Melanocyte of skin (primary cell): ENCODE results near the gene CYP2E1. TPM values are rescaled to one million over a fixed set of nuclear protein-coding genes. Genes with fewer than 3 reads are reported as not detected.

Source experiments
- total RNA-seq, 2 donors: library from RNA; depleted of rRNA; stranded (reverse); fragments of >200 nt; gene quantifications; 2 replicates each; pipeline ENCODE4 v1.2.3, GENCODE V29; 2012

CYP2E1 gene
- under 1 TPM in 1 of 2 donors, not detected in 1; 0.69 TPM for total RNA-seq

DNA sequence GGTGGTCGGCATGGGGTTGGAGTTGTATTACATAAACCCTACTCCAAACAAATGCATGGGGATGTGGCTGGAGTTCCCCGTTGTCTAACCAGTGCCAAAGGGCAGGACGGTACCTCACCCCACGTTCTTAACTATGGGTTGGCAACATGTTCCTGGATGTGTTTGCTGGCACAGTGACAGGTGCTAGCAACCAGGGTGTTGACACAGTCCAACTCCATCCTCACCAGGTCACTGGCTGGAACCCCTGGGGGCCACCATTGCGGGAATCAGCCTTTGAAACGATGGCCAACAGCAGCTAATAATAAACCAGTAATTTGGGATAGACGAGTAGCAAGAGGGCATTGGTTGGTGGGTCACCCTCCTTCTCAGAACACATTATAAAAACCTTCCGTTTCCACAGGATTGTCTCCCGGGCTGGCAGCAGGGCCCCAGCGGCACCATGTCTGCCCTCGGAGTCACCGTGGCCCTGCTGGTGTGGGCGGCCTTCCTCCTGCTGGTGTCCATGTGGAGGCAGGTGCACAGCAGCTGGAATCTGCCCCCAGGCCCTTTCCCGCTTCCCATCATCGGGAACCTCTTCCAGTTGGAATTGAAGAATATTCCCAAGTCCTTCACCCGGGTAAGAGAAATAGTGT is at the start of gene CYP2E1:
TSS of gene CYP2E1 (plus strand) at position 407 of the 632 bp plus-strand sequence. CDS start at position 440, 33 bp downstream.

DNA sequence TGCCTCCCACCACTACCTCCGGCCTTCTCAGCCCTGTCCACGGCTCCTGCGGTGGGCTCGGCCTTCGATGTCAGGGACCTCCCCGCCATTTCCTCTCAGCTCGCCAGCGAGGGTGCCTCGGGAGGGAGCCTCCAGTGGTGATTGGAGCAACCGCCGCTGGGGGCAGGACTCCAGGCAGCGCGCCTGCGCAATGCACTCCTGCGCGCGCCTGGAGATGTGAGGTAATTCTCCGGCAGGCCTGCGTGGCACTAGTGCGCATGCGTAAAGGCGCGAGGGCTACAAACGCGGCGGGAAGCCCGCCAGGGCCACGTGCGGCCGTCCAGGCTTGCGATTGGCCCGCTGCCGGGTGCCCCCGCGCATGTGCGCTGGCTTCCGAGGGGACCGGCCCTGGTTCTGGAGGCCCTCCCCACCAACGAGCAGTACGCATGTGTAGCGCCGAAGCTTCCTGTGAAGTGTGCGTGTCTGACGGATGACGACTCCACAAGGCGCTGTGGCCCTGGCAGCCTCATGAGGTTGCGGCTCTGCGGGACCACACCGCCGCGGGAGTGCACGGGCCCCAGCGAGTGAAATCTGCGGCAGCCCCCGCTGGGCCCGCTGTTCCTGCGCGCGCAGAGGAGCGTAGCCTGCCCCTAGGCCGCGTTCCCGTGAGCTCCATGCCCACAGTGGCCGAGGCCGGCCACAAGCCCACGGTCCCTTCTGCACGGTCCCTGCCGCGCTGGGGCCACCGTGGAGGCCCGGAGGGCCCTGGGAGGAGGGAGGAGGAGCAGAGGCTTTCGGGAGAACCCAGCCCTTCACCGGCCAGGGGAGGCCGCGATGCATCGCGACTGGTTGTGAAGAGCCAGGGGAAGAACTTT is 38.5 kb downstream of the CYP2E1 start, which contains the start of gene SYCE1:
TSS of gene SYCE1 (minus strand) at position 143 of the 854 bp plus-strand sequence. CDS start at position 89, 54 bp downstream.

Other genes starting within 250 kb of the CYP2E1 start
- gene TUBGCP2, start 218.5 kb upstream of the CYP2E1 start, total RNA-seq: 10 to 100 TPM; 54.3 to 55.1 TPM
- 10 to 100 TPM; 26.8 to 35.6 TPM for gene ZNF511, start 218.4 kb upstream of the CYP2E1 start, total RNA-seq
- gene CALY, start 190.5 kb upstream of the CYP2E1 start, total RNA-seq: not detected
- gene PRAP1, start 180.0 kb upstream of the CYP2E1 start, total RNA-seq: not detected
- 10 to 100 TPM; 14.8 to 15.3 TPM for gene FUOM, start 169.3 kb upstream of the CYP2E1 start, total RNA-seq
- 10 to 100 TPM; 63.3 to 65.4 TPM for gene ECHS1, start 154.0 kb upstream of the CYP2E1 start, total RNA-seq
- 1 to 10 TPM; 2.3 to 6.2 TPM for gene PAOX, start 148.1 kb upstream of the CYP2E1 start, total RNA-seq
- 10 to 100 TPM; 32.6 to 33.4 TPM for gene MTG1, start 133.2 kb upstream of the CYP2E1 start, total RNA-seq
- under 1 TPM in 1 of 2 donors, not detected in 1; under 0.01 TPM for gene SPRN, start 102.7 kb upstream of the CYP2E1 start, total RNA-seq
- gene SCART1, start 73.4 kb upstream of the CYP2E1 start, total RNA-seq: 1 to 10 TPM; 1.0 to 2.0 TPM
- gene SYCE1, start 38.2 kb downstream of the CYP2E1 start, total RNA-seq: not detected
- gene FRG2B, start 99.4 kb downstream of the CYP2E1 start, total RNA-seq: not detected